HG02759 (cell line): ENCODE data around the gene RECQL.
A peak's percentile ranks its signal among the peaks of the same experiment; 100 is the strongest.
"Not testable (repeated sequence)": the region's sequence is repeated elsewhere in the genome, so short reads cannot be mapped to it uniquely, and the experiment has no call there.

ENCODE experiments used
- ATAC-seq: cut with Tn5 transposase; IDR thresholded peaks from one replicate; pipeline ENCODE4 v1.9.1; 2021; ENCODE audit warnings: mild to moderate bottlenecking, moderate library complexity; ENCODE audit not compliant: unreplicated experiment

Gene RECQL

GRCh38 chr12:21502872-21503271 lies 1.4 kb upstream of the RECQL start:
- ATAC-seq: no peak

DNA sequence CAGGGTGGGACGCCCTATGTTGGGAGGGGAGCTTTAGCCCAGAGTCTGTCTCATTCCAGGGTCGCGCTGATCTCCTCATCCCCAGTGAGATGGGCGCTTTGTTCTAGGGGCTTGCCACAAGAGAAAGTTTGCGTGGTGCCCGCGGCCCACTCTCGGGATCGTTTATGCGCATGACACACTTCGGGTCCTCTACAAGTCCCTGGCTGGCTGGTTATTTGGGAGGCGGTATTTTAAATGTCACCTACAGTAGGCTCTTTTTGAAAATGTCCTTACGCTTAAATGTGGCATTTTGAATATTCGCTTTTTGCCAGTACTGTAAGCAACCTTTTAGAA lies 695 bp upstream of the RECQL start:
- no peak for ATAC-seq

GRCh38 chr12:21500786-21501257 lies 613 bp downstream of the RECQL start:
- no peak for ATAC-seq

DNA sequence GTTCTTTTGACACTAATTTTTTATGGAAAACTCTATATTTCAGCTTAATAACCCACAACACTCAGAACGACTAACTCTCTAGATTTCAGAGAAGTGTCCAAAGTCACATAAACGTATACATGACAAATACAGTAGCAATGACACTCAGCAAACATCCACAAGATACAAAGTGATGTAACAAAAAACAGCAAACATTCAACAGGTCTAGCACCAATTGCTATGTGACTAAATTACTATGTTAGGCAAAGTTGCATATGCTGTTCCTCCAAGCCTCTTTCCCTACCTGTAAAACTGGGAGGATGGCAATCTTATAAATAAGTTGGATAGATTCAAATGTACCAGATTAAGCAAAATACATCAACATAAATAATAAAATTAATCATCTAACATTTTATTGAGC lies 1.7 kb downstream of the RECQL start:
- no peak for ATAC-seq

DNA sequence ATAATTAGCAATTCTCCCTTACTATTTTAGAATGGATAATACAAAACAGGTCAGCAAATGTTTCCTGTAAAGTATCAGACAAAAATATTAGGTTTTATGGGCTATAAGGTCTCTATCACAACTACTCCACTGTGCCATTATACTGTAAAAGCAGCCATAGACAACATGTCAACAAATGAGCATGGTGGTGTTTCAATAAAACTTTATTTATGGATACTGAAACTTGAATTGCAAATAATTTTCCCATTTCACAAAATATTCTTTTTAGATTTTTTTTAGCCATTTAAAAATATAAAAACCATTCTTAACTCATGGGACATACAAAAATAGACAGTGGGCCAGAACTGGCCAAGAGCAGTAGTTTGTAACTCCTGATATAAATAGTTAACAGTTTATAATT lies 15.4 kb downstream of the RECQL start:
- ATAC-seq: no peak

- ATAC-seq: no peak
Observed at GRCh38 chr12:21483531-21483930, 17.9 kb downstream of the RECQL start.

GRCh38 chr12:21478756-21479455 lies 22.5 kb downstream of the RECQL start:
- ATAC-seq: no peak

GRCh38 chr12:21476949-21477348 lies 24.5 kb downstream of the RECQL start:
- no peak for ATAC-seq

GRCh38 chr12:21475552-21475951 lies 25.9 kb downstream of the RECQL start:
- ATAC-seq: no peak

DNA sequence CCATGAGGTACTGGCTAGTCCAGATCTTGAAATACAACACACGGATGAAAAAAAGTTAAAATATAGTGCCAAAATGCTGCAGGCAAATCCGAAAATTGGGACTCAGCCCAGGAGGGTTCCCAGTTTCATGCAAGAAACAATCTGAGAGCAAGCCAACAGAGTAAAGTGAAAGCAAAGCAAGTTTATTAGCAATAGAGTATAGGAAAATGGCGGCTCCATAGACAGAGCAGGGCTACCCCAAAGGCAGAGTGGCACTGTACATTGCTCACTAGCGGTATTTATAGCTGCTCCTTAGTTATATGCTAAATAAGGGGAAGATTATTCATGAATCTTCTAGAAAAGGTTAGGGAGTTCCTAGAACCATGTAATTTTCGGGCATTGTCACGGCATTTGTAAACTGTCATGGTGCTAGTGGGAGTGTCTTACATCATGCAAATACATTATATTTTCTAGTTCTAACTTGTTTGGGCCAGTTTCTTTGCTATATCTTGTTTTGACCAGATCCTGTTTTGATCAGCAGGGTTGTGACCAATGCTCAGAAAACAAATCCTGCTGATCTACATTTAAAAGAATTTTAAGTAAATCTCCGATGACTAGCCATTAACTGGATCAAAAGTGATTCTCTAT lies 29.1 kb downstream of the RECQL start:
- no peak for ATAC-seq

DNA sequence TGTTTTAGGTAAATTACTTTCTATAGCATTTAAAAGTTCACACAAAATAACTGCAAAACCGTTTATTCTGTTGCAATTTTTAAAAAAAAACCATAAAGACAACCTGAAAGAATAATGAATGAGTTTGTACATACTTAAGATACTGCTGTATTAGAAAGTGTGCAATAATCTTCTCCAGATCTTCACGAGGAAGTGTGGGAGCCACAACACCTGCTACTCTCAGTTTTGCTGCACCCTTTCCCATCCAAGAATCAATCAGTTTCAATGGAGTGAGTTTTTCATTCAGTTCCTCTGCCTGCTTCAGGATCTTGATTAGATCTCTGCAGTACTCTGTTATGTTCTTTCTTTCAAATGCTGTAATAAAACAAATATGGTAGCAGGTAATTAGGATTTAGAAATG lies 30.1 kb downstream of the RECQL start:
- ATAC-seq: no peak

- ATAC-seq: not testable (repeated sequence)
Observed at GRCh38 chr12:21467334-21467733, 34.1 kb downstream of the RECQL start.

- no peak for ATAC-seq
Observed at GRCh38 chr12:21459474-21459873, 42.0 kb downstream of the RECQL start.

- no peak for ATAC-seq
Observed at GRCh38 chr12:21456291-21456780, 45.1 kb downstream of the RECQL start.

GRCh38 chr12:21453312-21453852 lies 48.1 kb downstream of the RECQL start:
- peak; percentile 84 for ATAC-seq

DNA sequence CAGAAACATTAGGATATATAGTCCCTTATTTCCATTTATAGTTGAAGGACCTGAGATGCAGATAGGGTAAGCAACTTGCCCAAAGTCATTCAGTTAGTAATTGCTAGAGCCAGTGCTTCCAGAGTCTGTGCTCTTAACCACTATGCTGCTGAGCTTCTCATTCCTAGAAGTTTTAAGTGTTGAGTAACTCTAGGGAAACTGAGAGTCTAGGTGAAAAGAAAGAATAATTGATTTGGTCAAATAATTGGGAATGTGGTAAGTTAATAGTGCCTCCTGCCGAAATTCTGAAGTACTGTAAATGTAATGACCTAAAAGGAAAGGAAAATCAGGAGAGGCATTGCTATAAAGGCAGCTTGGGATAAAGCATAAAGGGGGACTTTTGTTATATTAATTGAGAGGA lies 49.9 kb downstream of the RECQL start:
- ATAC-seq: no peak

- ATAC-seq: no peak
Observed at GRCh38 chr12:21444193-21445146, 57.0 kb downstream of the RECQL start.

GRCh38 chr12:21439347-21439746 lies 62.1 kb downstream of the RECQL start:
- ATAC-seq: no peak

DNA sequence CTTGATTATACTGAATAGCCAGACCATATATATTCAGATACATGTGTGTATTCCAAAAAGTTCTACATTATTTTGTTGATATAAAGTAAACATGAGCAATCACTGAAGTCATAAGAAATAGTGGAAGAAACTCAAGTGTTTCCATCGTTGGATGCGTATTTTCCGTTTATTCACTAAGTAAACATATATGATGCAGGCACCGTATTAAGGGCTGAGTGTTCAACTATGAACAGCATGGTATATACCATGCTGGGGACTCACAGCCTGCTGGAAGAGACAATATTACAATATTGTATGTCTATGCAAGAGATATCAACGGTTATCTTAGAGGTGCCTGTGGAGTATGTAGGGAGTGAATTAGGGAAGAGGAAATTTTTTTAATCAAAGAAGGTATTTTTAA lies 62.8 kb downstream of the RECQL start:
- no peak for ATAC-seq

DNA sequence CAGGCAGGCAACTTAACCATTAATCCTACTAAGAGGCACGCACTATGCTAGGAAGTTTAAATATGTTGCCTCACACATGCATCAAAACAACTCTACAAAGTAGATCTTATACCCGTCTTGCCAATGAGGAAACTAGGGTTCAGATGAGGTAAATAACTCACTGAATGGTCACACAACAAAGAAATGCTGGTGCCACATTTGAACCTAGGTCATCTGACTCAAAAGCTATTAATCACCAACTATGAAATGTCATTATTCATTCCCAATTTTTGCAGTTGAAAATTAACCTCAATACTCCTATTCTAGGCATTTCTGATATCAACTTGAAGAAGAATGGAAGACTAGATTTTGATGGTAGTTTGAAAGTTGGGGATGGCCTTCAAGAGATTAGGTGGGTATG lies 66.7 kb downstream of the RECQL start:
- ATAC-seq: no peak

GRCh38 chr12:21433525-21433924 lies 67.9 kb downstream of the RECQL start:
- no peak for ATAC-seq
